ENCODE data around the gene TMPRSS2. TPM values are rescaled to one million over a fixed set of nuclear protein-coding genes. Genes with fewer than 3 reads are reported as not detected.
A peak's percentile ranks its signal among the peaks of the same experiment; 100 is the strongest.

TMPRSS2 gene
- total RNA-seq, 1 donor from 2014 or later: 0.84 TPM

DNA sequence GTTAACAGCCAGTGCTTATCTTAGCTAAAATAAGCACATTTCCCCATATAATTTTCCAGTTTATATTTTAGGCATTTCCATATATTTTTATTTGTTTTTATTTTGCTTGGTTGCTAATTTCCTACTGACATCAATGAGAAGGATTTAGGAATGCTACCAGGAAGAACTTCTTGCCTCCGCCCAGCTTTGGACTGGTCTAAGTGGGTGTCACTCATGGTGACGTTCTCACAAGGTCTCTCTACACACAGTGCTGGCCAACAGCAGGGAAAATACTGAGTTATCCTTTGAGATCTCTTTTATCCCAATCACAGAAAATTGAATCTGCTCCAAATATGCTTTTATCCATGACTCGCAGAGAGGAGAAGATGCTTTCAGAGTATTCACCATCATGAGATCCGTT is 68.7 kb downstream of the TMPRSS2 start:
- Histone ChIP-seq H3K9me3 (ENCODE audit: insufficient read depth, low read depth, low read length) (no peaks in the 10 kb centered on the region), H3K27ac (ENCODE audit: low read depth, low read length) (no peak overlapping the region), H3K4me3 (ENCODE audit: insufficient read depth, low read depth, low read length) (no peak overlapping the region), H3K79me2 (ENCODE audit: insufficient read depth, low read length) (no peaks in the 10 kb centered on the region), H3K4me2 (ENCODE audit: low read length) (no peak overlapping the region), H3K27me3 (ENCODE audit: insufficient read depth, low read length) (no peaks in the 10 kb centered on the region), H4K20me1 (ENCODE audit: insufficient read depth, low read length) (no peaks in the 10 kb centered on the region), H3K9ac (ENCODE audit: low read length) (no peak overlapping the region), H3K36me3 (ENCODE audit: insufficient read depth, low read length) (no peaks in the 10 kb centered on the region), H2AFZ (ENCODE audit: low read depth, low read length) (no peak overlapping the region), H3K4me1 (ENCODE audit: insufficient read depth, low read length) (no peaks in the 10 kb centered on the region)
- TF ChIP-seq, protein P1, sequence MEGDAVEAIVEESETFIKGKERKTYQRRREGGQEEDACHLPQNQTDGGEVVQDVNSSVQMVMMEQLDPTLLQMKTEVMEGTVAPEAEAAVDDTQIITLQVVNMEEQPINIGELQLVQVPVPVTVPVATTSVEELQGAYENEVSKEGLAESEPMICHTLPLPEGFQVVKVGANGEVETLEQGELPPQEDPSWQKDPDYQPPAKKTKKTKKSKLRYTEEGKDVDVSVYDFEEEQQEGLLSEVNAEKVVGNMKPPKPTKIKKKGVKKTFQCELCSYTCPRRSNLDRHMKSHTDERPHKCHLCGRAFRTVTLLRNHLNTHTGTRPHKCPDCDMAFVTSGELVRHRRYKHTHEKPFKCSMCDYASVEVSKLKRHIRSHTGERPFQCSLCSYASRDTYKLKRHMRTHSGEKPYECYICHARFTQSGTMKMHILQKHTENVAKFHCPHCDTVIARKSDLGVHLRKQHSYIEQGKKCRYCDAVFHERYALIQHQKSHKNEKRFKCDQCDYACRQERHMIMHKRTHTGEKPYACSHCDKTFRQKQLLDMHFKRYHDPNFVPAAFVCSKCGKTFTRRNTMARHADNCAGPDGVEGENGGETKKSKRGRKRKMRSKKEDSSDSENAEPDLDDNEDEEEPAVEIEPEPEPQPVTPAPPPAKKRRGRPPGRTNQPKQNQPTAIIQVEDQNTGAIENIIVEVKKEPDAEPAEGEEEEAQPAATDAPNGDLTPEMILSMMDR (IDR thresholded peaks at IDR 0.05; ENCODE audit: insufficient read depth, low read depth, low read length): no peak
- no peak for TF ChIP-seq EZH2 (IDR thresholded peaks at IDR 0.05; ENCODE audit: insufficient read depth, low read length)
- no peaks in the 10 kb centered on the region for H3K27me3 Mint-ChIP-seq (ENCODE audit: low read depth, unreplicated experiment)
- peaks cover 8% of the 10 kb centered on the region for H3K9me3 Mint-ChIP-seq (ENCODE audit: unreplicated experiment)
- no peak for FAIRE-seq
- no peak for DNase-seq (ENCODE audit: low read depth)
- no peak overlapping the region for H3K4me3 Mint-ChIP-seq (ENCODE audit: unreplicated experiment)
- peaks cover 13% of the 10 kb centered on the region for H3K4me1 Mint-ChIP-seq (ENCODE audit: low read depth, unreplicated experiment)
- no peak overlapping the region for H3K27ac Mint-ChIP-seq (ENCODE audit: unreplicated experiment)
- peaks cover 39% of the 10 kb centered on the region for H3K36me3 Mint-ChIP-seq (ENCODE audit: low read depth, unreplicated experiment)

GRCh38 chr21:41438425-41439113 is 69.4 kb downstream of the TMPRSS2 start:
- H4K20me1 ChIP-seq (ENCODE audit: insufficient read depth, low read length): no peaks in the 10 kb centered on the region
- H3K27me3 Mint-ChIP-seq (ENCODE audit: low read depth, unreplicated experiment): no peaks in the 10 kb centered on the region
- H3K9me3 ChIP-seq (ENCODE audit: insufficient read depth, low read depth, low read length): no peaks in the 10 kb centered on the region
- no peak for FAIRE-seq
- H3K4me3 Mint-ChIP-seq (ENCODE audit: unreplicated experiment): peak overlapping the region; percentile 46
- no peaks in the 10 kb centered on the region for H3K4me1 ChIP-seq (ENCODE audit: insufficient read depth, low read length)
- no peaks in the 10 kb centered on the region for H3K36me3 ChIP-seq (ENCODE audit: insufficient read depth, low read length)
- no peak overlapping the region for H3K27ac Mint-ChIP-seq (ENCODE audit: unreplicated experiment)
- no peaks in the 10 kb centered on the region for H3K27me3 ChIP-seq (ENCODE audit: insufficient read depth, low read length)
- no peak overlapping the region for H2AFZ ChIP-seq (ENCODE audit: low read depth, low read length)
- no peak for TF ChIP-seq EZH2 (IDR thresholded peaks at IDR 0.05; ENCODE audit: insufficient read depth, low read length)
- TF ChIP-seq, protein P1 (IDR thresholded peaks at IDR 0.05; ENCODE audit: insufficient read depth, low read depth, low read length): no peak
- DNase-seq (ENCODE audit: low read depth): no peak
- peaks cover 39% of the 10 kb centered on the region for H3K36me3 Mint-ChIP-seq (ENCODE audit: low read depth, unreplicated experiment)
- peaks cover 8% of the 10 kb centered on the region for H3K9me3 Mint-ChIP-seq (ENCODE audit: unreplicated experiment)
- H3K4me2 ChIP-seq (ENCODE audit: low read length): no peak overlapping the region
- no peak overlapping the region for H3K27ac ChIP-seq (ENCODE audit: low read depth, low read length)
- no peak overlapping the region for H3K9ac ChIP-seq (ENCODE audit: low read length)
- no peaks in the 10 kb centered on the region for H3K79me2 ChIP-seq (ENCODE audit: insufficient read depth, low read length)
- no peak overlapping the region for H3K4me3 ChIP-seq (ENCODE audit: insufficient read depth, low read depth, low read length)
- H3K4me1 Mint-ChIP-seq (ENCODE audit: low read depth, unreplicated experiment): peaks cover 16% of the 10 kb centered on the region

GRCh38 chr21:41437729-41438128 is 70.2 kb downstream of the TMPRSS2 start:
- no peaks in the 10 kb centered on the region for H4K20me1 ChIP-seq (ENCODE audit: insufficient read depth, low read length)
- no peak overlapping the region for H3K27ac Mint-ChIP-seq (ENCODE audit: unreplicated experiment)
- no peaks in the 10 kb centered on the region for H3K27me3 Mint-ChIP-seq (ENCODE audit: low read depth, unreplicated experiment)
- FAIRE-seq (no peak), DNase-seq (ENCODE audit: low read depth) (no peak)
- no peaks in the 10 kb centered on the region for H3K9me3 ChIP-seq (ENCODE audit: insufficient read depth, low read depth, low read length)
- peaks cover 16% of the 10 kb centered on the region for H3K4me1 Mint-ChIP-seq (ENCODE audit: low read depth, unreplicated experiment)
- no peak overlapping the region for H2AFZ ChIP-seq (ENCODE audit: low read depth, low read length)
- H3K36me3 Mint-ChIP-seq (ENCODE audit: low read depth, unreplicated experiment): peaks cover 44% of the 10 kb centered on the region
- H3K4me1 ChIP-seq (ENCODE audit: insufficient read depth, low read length): no peaks in the 10 kb centered on the region
- H3K4me3 ChIP-seq (ENCODE audit: insufficient read depth, low read depth, low read length): no peak overlapping the region
- no peaks in the 10 kb centered on the region for H3K79me2 ChIP-seq (ENCODE audit: insufficient read depth, low read length)
- no peaks in the 10 kb centered on the region for H3K27me3 ChIP-seq (ENCODE audit: insufficient read depth, low read length)
- no peak overlapping the region for H3K27ac ChIP-seq (ENCODE audit: low read depth, low read length)
- no peaks in the 10 kb centered on the region for H3K36me3 ChIP-seq (ENCODE audit: insufficient read depth, low read length)
- H3K4me2 ChIP-seq (ENCODE audit: low read length): no peak overlapping the region
- TF ChIP-seq EZH2 (IDR thresholded peaks at IDR 0.05; ENCODE audit: insufficient read depth, low read length): no peak
- TF ChIP-seq, protein P1 (IDR thresholded peaks at IDR 0.05; ENCODE audit: insufficient read depth, low read depth, low read length): no peak
- H3K9me3 Mint-ChIP-seq (ENCODE audit: unreplicated experiment): peaks cover 8% of the 10 kb centered on the region
- H3K4me3 Mint-ChIP-seq (ENCODE audit: unreplicated experiment): no peak overlapping the region
- no peak overlapping the region for H3K9ac ChIP-seq (ENCODE audit: low read length)
